Measurements from ENCODE around the gene GCN1. TPM values are rescaled to one million over a fixed set of nuclear protein-coding genes. Genes with fewer than 3 reads are reported as not detected.
"Not testable (repeated sequence)": the region's sequence is repeated elsewhere in the genome, so short reads cannot be mapped to it uniquely, and the experiment has no call there.

Gene GCN1
- total RNA-seq, 4 donors from 2014 or later: 50.5 to 106 (median 64.3) TPM

DNA sequence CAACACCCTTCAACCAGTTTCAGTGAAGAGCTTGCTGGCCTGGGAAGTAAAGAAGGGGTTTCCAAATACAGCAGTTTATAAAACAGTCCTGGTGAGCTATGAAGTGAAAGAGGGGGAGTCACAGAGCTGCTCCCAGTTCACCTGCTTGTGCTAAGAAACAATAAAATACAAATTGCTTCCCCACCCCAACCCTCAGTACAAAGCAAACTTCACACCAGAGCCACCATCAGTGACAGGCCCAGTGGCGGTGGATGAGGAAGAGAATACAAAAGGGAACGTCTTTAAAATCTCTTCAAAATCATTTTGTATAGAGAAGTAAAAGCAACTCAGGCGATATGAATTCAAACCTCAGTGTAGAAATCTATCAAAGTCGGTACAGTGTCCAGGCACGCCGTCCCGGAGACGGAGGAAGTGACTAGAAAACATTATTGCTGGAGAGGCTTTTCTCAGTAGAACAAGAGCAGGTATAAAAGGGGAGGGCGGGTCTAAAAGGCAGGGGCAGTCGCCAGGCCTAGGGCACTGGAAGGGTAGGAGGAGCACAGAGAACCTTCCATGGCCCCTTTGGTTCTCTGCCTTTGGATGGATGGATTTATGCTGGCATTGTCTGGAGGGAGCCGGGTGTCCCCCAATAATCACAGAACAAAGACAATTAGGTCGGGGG lies 16.9 kb upstream of the GCN1 start:
- Histone ChIP-seq H3K27ac (no peak overlapping the region), H3K9me3 (no peaks in the 10 kb centered on the region), H3K36me3 (no peaks in the 10 kb centered on the region), H3K27me3 (no peaks in the 10 kb centered on the region), H3K4me1 (no peaks in the 10 kb centered on the region), H3K4me3 (no peak overlapping the region)
- no peak for TF ChIP-seq POLR2A (IDR thresholded peaks at IDR 0.05)
- TF ChIP-seq, protein P1, sequence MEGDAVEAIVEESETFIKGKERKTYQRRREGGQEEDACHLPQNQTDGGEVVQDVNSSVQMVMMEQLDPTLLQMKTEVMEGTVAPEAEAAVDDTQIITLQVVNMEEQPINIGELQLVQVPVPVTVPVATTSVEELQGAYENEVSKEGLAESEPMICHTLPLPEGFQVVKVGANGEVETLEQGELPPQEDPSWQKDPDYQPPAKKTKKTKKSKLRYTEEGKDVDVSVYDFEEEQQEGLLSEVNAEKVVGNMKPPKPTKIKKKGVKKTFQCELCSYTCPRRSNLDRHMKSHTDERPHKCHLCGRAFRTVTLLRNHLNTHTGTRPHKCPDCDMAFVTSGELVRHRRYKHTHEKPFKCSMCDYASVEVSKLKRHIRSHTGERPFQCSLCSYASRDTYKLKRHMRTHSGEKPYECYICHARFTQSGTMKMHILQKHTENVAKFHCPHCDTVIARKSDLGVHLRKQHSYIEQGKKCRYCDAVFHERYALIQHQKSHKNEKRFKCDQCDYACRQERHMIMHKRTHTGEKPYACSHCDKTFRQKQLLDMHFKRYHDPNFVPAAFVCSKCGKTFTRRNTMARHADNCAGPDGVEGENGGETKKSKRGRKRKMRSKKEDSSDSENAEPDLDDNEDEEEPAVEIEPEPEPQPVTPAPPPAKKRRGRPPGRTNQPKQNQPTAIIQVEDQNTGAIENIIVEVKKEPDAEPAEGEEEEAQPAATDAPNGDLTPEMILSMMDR (IDR thresholded peaks at IDR 0.05): no peak
- no peak for DNase-seq
- intact Hi-C loops (cut with DNase I; ENCODE audit: low total_unique reads): no loop called here

DNA sequence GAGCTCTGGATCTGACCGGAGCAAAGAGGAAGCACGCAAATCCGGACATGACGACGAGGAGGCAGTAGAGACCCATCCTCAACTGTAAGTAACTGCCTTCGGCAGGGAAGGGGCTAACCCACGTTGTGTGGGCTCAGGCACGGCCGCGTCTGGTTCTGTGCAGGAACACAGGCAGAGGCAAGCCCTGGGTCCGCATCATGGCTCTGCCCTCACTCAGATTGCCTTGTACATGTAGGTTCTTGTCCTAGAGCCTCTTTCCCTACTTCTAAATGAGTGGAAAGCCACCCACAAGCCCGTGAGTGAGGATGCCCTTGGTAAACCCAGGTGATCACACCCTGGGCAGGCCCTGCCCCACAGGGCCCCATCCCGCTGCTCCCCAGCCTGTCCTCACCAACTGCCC lies 15.3 kb upstream of the GCN1 start:
- no peak overlapping the region for H3K4me3 ChIP-seq
- no peaks in the 10 kb centered on the region for H3K9me3 ChIP-seq
- H3K27me3 ChIP-seq: no peaks in the 10 kb centered on the region
- H3K36me3 ChIP-seq: no peaks in the 10 kb centered on the region
- intact Hi-C loops (cut with DNase I; ENCODE audit: low total_unique reads): no loop called here
- DNase-seq: no peak
- H3K4me1 ChIP-seq: no peaks in the 10 kb centered on the region
- TF ChIP-seq POLR2A (IDR thresholded peaks at IDR 0.05): no peak
- TF ChIP-seq, protein P1 (IDR thresholded peaks at IDR 0.05): no peak
- H3K27ac ChIP-seq: no peak overlapping the region

DNA sequence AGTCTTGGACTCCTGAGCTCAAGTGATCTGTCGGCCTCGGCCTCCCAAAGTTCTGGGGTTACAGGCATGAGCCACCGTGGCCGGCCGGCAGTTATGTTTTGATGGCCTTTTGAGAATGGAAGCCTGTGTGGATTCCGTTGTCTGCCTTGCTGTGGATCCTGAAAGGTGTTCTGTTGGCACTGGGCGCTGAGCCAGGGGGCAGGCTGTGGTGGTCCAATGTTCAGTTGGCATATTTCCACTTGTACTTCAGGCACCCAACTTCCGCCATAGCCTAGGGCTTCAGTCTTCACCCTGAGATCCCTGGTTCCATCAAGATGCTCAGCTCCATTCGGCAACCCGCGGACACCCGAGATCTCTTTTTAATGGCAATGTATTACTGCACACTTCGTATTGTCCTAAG lies 12.7 kb upstream of the GCN1 start:
- H3K27ac ChIP-seq: no peak overlapping the region
- no peaks in the 10 kb centered on the region for H3K27me3 ChIP-seq
- intact Hi-C loops (cut with DNase I; ENCODE audit: low total_unique reads): no loop called here
- no peak for DNase-seq
- no peaks in the 10 kb centered on the region for H3K9me3 ChIP-seq
- no peaks in the 10 kb centered on the region for H3K4me1 ChIP-seq
- no peaks in the 10 kb centered on the region for H3K36me3 ChIP-seq
- no peak overlapping the region for H3K4me3 ChIP-seq
- TF ChIP-seq, protein P1 (IDR thresholded peaks at IDR 0.05): no peak

DNA sequence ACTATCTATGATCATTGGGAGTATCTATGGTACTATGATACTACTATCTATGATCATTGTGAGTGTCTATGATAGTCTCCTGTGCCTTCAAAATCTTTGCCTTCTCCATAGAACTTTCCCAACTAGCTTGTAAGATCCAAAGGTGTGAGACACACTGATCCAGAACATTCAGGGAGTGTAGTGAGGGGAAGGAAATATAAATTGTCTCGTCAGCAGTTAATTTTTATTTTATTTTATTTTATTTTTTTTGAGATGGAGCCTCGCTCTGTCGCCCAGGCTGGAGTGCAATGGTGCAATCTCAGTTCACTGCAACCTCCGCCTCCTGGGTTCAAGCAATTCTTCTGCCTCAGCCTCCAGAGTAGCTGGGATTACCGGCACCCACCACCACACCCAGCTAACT lies 12.3 kb upstream of the GCN1 start:
- H3K4me3 ChIP-seq; H3K36me3 ChIP-seq; H3K27me3 ChIP-seq; H3K27ac ChIP-seq; H3K4me1 ChIP-seq; H3K9me3 ChIP-seq; DNase-seq; intact Hi-C loops (cut with DNase I; ENCODE audit: low total_unique reads): not testable (repeated sequence)

DNA sequence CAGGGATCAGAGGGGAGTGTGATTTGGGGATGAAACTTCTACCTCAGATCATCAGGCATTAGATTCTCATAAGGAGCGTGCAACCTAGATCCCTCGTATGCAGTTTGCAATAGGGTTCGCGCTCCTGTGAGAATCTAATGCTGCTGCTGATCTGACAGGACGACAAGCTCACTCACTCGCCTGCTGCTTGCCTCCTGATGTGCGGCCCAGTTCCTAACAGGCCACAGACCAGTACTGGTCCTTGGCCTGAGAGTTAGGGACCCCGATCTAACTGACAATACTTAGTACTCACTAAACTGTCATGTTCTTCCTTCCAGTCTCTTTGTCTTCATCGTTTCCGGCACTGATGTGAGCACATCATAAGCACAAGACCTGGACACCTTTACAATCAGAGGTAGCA lies 11.7 kb upstream of the GCN1 start:
- Histone ChIP-seq H3K9me3 (no peaks in the 10 kb centered on the region), H3K27me3 (no peaks in the 10 kb centered on the region), H3K27ac (no peak overlapping the region), H3K36me3 (no peaks in the 10 kb centered on the region), H3K4me1 (no peaks in the 10 kb centered on the region), H3K4me3 (no peak overlapping the region)
- intact Hi-C loops (cut with DNase I; ENCODE audit: low total_unique reads): no loop called here
- TF ChIP-seq, protein P1 (IDR thresholded peaks at IDR 0.05): no peak
- TF ChIP-seq POLR2A (IDR thresholded peaks at IDR 0.05): no peak
- DNase-seq: no peak

DNA sequence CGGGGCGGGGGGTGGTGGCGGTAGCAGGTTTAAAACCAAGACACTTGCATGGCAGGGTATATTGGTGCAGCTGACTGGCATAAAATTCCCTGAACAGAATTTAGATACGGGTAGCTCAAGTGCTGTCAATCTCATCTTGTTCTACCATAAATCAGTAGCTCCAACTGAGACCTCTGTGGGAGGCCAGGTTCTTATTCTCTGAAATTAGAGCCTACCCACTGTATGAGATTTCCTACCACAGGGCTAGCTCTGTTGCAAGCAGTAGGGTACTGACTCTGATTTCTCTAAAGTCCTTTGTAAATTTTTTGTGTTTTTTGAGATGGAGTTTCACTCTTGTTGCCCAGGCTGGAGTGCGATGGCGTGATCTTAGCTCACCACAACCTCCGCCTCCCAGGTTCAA lies 9.7 kb upstream of the GCN1 start:
- DNase-seq: no peak
- intact Hi-C loops (cut with DNase I; ENCODE audit: low total_unique reads): no loop called here
- TF ChIP-seq, protein P1 (IDR thresholded peaks at IDR 0.05): no peak
- TF ChIP-seq POLR2A (IDR thresholded peaks at IDR 0.05): no peak

More for the DNA sequence above, 9.7 kb upstream of the GCN1 start:
- H3K27ac ChIP-seq: no peak overlapping the region
- H3K36me3 ChIP-seq: no peaks in the 10 kb centered on the region
- no peak overlapping the region for H3K4me3 ChIP-seq
- no peaks in the 10 kb centered on the region for H3K27me3 ChIP-seq
- H3K9me3 ChIP-seq: no peaks in the 10 kb centered on the region
- peaks cover 9 to 10% of the 10 kb centered on the region in 2 donors for H3K4me1 ChIP-seq
